ENCODE results near the gene GRB10.
"Not testable (repeated sequence)": the region's sequence is repeated elsewhere in the genome, so short reads cannot be mapped to it uniquely, and the experiment has no call there.

The GRB10 gene

DNA sequence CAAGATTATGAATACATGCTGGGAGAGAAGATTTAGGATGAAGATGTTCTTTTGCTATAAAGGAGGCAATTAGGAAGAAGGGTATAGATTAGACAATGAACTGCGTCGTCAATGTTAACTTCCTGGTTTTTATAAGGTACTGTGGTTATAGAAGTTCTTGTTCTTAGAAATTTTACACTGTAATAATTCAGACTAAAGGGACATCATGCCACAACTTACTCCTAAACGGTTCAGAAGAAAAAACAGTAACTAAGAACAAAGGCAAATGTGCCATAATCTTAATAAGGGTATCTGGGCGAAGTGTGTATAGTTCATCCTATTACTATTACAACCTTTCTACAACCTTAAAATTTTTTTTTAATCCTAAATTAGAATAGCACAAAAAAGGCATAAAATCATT, 186.2 kb downstream of the GRB10 start:
- DNase-seq: no peak

DNA sequence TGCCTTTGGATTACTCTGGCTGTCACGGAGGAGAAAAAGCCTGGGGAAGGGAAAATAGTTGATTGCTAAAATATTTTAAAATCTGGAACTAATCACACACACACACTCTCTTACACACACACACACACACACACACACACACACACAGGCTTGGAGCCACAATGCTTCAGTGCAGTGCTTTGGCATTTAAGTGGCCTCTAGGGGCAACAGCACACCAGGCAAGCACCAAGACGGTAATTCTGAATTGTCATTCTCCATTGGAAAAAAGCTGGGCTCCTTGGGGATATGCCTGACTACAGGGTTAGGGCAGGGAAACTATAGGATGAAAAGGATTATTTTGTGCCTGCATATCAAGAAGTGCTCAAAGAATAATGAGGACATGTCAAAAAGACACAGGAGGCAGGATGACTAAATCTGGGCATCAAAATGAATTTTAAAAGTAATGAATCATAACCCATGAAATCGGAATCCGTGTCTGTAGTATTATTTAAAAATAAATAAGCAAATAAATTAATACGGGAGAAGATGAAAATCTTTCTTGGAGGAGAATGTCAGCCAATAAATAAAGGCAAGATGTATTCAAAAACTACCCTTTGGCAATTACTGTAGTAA, 187.1 kb downstream of the GRB10 start:
- DNase-seq: no peak

DNA sequence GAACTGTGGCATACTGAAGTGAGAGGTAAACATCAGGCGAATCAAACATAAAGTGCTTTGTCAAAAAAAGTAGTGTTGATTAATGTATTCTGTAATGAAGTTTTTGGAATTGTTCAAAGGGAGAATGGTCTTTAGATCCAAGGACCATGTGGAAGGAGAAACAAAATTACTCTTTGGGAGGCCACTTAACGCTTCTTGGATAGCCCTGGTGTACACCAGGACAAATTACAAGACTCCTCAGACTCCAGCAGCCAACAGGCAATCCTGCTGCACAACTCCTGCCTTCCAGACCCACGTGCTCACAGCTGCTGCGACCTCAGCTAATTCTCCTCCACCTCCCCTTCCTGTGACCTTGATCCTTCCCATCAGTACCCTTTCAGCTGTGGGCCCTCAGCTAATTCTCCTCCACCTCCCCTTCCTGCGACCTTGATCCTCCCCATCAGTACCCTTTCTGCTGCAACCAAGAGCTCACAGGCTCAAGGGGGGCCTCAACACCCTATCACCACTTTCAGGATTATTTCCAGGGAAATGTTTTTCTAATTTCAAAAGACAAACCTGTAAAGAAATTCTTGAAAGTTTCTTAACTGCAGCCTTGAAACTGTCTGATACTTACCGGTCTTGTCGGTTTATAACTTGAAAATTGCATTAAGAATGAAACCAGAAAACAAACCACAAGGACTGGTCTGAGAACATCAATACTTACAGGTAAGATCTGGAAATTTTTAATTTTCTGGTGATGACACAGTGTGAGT, 187.8 kb downstream of the GRB10 start:
- DNase-seq: no peak

DNA sequence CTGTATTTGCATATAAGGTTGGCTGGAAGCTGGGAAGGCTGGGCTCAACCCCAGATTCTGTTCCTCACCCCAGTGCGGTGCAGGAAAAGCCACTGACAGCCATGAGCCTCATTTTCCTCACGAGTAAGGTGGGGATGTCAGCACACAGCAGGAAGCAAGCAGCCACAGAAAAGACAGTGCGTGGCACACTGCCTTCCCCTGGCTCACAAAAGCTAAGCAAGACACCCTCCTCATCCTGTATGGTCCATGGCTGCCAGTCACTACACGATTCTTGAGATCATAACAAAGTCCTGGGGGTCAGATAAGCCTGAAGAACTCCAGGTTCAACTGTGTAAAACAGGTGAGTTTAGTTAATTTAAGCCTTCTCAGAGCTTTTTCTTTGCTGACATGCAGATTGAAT, 188.6 kb downstream of the GRB10 start:
- no peak for DNase-seq

DNA sequence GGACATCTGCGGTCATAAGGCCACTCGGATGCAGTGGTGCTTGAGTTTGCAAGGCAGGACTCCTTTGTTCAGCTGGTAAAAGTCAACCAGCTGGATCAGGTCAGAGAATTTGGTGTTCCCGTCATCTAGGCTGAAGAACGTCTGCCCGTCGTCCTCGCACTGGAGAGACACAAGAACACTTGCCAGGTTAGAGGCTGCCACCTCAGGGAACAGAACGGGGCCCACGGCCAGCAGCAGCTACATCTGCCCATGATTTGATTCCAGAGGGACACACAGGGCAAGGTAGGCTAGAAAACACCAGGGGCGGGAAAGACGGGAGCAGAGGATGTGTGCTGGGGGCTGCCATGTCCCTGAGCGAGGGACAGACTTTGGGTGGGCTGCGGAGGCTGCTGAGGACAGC, 189.8 kb downstream of the GRB10 start:
- no peak for DNase-seq

DNA sequence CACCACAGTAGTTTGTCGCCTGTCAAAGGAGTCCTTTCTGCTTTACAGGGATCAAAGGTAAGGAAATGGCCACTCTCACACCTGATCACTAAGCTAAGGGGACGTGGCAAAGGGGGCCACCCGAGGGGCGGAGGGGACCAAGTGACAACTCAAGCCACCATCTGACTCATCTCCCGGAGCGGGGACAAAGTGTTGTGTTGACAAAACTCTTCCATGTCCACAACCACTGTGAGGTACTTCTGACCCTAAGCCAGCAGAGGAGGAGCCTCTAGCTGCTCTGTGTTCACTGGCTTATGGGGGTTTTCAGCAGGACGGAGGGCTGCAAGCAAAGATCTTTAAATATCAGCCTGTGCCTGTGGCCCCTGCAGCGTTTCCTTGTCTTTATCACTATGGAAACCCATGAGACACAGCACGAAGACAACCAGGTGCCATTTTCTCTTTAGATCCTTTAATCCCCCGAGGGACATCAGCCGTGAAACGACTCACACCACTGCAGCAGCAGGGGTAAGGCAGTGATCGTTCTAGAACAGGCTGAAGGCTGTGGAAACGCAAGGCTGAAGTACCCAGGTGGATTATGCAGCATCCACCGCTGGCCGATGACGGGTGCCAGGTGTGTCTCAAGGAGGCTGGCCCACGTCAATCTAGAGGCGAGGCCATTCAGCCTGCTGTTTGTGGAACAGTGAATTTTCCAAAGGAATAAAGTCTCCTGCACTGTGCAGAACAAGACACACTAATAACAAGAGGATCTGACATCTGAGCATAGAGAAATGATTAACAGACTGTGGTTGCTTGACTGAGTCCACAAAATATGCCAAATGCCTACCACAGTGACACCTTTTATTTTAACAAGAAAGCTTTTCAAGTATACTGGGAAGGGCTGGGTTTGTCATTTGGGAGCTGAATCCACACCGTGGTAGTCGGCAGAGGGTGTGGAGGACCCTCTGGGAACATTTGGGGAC, 190.9 kb downstream of the GRB10 start:
- no peak for DNase-seq

DNA sequence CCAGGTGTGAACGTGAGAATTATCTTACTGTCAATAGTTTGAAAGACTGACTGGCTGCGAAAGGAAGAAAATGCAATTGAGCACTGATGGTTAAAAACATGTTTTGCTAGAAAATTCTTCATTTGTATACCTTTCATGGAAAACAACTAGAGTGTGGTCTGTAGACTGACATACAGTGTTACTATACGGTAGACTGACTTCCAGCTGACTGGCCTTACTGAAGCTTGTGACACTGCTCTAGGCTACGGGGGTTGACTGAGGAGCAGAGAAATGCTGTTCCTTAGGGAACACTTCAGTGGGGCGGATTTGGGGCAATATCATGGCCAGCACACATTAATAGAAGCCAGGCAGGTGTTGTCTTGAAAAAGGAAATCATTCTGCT, 191.6 kb downstream of the GRB10 start:
- no peak for DNase-seq

DNA sequence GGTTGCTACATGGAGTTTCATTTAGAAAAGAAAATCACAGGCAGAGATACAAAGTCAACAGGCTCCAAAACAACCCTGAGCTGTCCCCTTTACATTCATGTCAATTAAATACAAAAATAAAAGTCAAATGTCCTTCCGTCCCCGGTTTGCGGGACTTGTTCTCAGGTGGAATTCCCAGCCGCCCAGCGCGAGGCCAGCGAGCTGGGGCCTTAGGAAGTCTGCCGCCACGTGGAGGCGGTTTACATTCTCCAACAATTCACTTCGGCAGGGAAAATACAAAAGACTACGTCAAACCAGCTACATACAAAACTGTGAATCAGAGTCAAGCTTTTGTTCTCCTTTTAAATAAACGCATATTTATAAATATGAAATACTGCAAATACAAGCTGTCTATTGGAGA, 192.2 kb downstream of the GRB10 start:
- DNase-seq: no peak

DNA sequence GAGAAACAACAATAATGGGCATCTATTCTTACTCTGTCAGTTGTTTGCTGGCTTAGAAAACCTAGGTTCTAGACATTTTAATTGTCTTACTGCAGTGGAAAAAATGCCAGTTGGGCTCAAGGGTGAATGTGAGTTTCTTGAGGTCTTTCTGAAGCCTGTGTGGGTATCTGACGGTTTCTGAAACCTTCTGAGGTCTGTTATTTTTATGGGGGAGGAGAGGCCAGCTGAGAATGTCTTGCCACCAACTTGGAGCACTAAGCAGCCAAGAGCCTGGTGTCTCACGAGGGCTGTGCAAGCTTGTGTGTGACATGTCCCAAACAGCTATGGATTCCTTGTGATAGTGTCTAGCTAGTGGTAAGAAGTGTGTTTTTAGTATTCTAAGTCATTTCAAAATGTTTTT, 193.3 kb downstream of the GRB10 start:
- no peak for DNase-seq

DNA sequence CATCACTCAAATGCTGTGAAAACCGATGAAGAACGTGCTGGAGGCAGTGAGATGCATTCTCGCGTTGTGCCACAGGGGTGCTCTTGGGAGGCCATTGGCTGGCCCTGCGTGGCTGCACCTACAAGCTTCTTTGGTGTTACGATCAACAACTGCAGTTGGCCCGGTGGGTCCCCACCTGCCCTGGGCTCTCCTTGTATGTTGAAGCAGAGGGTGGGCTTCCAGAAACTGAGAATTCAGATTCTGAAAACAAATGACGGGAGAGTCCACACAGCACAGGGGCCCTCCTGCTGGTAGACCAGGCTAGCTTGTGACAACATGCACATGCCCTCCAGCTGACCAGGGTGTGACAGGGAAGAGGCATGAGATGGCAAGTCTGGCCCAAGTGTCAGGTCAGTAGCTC, 193.8 kb downstream of the GRB10 start:
- no peak for DNase-seq

DNA sequence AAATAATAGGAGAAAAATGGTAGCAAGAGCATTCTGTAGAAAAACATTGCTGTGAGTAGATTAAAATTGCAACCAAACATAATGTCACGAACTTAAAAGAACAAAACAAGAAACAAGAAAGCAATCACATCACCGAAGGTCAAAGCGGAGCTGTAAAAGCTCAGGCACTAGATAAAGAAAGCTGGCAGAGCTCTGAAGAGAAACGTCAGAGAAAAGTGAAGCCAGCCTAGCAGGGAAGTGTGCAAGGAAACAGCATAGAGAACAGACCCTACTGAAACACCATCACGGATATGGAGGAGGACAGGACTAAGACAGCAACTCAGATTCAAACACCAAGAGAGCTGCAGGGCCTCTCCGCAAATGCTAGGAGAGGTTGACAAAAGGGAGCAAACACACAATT, 195.0 kb downstream of the GRB10 start:
- DNase-seq: no peak

DNA sequence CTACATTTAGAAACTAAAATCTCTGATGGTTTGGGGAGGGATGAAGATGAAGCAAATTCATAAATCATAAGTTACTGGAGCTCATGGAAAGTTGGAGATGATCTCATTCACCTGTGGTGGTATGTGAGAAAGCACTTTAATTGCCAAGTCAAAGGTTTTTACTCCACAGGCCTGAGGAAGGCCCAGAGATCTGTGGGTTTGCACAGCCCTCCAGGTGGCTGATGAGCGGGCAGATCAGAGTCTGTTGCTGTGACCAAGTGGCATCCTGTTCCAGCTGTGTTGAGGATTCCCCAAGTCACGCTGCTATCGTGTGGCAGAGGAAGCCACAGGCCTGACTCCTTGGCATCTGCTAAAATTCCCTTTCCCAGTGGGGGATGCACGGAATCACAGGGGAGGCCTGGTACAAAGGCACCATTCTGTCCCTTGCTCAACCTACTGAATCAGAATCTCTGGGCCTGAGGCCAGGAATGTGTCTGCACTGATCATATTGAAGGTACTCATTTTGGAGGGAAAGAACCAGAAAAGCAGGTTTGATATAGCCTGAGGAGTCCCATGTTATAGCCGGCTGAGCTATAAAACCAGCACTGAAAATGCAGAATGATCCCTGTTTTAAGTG, 197.8 kb downstream of the GRB10 start:
- no peak for DNase-seq

DNA sequence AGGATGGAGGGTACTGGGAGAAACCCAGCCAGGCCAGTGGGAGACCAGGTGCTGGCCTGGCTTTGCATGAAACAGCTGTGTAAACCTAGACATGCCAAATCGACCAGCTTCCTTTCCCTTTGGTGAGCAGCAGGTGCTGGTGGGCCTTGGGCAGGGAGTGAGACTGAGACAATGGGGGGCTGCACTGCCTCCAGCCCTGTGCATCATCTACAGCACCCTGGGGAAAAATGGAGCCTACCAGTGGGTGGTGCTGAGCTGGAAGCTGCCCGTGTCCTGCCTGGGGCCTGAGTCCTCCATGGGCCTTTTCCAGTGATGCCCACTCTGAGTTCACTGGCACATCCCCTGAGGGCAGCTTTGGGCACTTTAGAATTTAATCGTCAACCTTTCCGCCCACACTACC, 198.3 kb downstream of the GRB10 start:
- DNase-seq: no peak

DNA sequence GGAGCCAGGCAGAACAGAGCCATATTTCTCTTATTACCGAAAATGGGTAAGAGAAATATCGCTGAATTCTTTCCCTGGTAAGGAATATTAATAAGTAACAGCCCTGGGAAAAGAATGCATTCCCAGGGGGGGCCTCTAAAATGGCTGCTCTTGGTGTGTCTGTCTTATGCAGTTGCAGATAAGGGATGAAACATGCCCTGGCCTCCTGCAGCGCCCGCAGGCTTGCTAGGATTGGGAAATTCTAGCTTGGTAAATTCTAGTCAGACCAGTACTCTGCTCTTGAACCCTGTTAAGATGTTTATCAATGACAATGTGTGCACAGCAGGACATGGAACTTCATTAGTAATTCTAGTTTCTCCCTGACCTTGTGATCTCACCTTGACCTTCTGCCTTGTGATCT, 199.4 kb downstream of the GRB10 start:
- not testable (repeated sequence) for DNase-seq

DNA sequence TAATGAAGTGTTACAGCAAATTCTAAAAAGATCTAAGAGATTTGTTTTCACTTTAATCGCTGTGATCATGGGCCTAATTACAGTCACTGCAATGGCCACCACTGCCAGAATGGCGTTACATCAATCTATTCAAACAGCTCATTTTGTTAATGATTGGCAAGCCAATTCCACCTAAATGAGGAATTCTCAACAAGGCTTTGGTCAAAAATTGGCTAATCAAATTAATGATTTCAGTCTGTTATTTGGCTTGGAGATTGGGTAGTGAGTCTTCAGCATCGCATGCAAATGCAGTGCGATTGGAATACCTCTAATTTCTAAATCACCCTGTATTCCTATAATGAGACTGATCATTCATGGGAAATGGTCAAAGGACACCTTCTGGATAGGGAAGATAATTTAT, 200.4 kb downstream of the GRB10 start:
- not testable (repeated sequence) for DNase-seq

DNA sequence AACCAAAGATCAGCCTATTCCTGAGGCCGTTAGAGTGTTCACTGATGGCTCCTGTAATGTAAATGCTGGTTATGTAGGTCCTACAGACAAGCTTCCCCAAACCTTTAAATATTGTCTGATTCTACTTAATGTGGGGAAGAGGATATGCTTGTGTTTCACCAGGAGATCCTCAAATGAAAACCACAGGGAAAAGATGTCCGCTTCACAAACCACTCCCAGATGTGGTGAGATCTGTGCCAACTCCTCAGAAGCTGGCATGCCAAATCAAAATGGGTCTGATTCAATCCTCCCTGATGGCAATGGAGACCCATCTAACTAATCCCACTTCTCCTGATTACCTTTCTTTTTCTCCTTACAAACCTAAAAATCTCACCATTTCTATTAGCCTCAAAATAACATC, 202.0 kb downstream of the GRB10 start:
- DNase-seq: not testable (repeated sequence)

DNA sequence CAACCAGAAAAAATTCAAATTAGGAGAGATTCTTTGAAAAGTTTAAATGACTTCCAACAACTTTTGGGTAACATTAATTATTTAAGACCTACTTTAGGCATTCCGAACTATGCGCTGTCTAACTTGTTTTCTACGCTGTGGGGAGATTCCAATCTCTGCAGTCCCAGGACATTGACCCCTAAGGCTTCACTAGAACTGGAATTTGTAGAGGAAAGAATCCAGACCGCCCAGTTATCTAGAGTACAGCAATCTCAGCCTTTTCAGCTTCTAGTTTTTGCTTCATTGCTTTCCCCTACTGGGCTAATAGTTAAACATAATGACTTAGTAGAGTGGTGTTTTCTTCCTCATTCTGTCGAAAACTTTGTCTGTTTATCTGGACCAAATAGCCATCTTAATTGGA, 202.6 kb downstream of the GRB10 start:
- no peak for DNase-seq

DNA sequence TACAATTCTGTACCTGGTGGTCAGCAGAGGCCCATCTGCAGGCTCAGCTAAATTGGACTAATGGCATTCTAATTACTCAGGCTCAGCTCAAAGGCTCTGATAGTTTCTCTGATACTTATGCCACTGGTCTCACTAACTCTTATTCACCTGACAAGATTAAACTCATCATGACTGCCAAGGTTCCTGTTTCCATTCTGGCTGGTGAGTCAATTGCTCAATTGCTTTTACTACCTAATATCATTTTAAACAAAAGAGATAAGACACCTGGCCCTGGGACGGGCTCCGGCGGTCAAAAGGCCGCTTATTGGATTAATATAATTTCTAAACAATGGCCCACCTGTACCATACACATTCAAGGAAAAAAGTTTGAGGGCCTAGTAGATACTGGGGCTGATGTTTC, 204.6 kb downstream of the GRB10 start:
- DNase-seq: not testable (repeated sequence)

DNA sequence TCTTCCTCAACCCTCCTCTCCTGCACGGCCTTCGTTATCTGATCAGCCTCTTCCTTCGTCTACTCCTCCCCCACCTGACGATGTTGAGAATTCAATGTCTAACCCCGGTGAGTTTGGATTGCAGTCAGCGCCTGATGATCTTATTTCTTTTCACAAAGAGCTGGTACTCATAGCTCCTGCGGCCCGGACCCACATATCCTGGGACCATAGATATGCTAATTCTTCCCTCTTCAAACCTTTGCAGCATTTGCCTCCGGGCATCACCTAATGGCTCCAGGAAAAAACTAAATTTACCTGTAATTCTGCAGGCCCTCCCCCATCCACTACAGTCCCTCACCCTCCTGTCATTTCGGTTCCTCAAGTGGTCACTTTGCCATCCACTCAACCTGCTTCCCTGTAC, 205.1 kb downstream of the GRB10 start:
- DNase-seq: no peak

DNA sequence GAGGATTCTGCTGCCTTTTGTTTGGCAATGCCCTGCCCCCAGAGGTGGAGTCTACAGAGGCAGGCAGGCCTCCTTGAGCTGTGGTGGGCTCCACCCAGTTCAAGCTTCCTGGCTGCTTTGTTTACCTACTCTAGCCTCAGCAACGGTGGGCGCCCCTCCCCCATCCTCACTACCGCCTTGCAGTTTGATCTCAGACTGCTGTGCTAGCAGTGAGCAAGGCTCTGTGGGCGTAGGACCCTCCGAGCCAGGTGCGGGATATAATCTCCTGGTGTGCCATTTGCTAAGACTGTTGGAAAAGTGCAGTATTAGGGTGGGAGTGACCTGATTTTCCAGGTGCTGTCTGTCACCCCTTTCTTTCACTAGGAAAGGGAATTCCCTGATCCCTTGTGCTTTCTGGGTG, 206.3 kb downstream of the GRB10 start:
- not testable (repeated sequence) for DNase-seq

DNA sequence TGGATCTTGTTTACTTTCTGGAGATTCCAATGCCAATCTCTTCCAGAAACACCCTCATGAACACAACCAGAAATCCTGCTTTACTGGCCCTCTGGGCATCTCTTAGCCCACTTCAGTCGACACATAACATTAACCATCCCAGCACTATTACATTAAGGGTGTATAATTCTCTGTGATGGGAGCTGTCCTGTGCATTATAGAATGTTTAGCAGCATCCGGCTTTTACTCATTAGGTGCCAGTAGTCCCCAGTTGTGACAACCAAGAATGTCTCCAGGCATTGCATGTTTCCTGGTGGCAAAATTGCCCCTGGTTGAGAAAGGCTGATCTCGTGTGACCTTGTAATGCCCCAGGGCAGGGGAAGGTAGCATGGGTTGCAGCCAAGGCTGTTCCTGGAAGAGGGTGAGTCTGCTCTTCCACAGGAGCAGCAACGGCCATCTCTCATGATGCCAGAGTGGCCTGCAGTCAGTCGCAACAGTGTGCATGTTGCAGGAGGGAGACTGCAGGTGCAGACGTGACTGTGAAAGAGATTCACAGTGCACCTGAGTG, 214.9 kb downstream of the GRB10 start:
- no peak for DNase-seq

DNA sequence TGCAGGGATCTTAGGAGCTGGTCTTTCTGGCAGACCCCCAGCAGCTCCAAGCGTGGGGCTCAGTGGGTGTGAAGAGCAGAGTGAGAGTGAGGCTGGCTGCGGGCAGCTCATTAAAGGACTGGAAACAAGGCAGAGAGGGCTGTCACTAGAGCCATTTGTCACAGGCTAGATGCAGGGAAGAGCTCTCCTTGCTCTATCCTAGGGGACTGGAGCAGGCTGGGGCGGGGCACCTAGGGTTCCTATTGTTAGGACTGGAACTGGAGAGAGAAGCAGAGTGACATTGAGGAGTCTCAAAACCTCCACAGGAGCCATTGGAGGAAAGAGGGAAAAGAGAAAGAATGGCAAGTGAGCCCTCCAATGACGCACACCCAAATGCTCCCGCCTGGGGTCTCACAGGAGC, 216.7 kb downstream of the GRB10 start:
- DNase-seq: no peak

DNA sequence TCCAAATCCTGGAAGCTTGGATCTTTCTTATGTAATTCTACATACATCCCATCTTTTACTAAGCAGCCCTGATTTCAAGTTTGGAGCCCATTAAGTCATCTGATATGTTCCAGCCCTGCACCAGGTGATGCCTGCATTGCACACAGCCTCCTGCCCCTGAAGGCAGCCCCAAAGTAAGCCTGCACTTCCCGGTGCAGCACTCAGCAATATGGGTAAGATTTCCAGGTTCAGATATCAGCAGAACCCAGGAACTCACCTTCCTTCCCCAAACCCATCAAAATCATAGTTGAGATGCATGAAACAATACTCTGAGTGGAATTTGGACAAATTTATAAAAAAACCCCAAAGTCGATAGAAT, 217.2 kb downstream of the GRB10 start:
- DNase-seq: no peak
